Type B pancreatic cell (in vitro differentiated cells): Measurements from ENCODE around the gene ENDOU. TPM values are rescaled to one million over a fixed set of nuclear protein-coding genes. Genes with fewer than 3 reads are reported as not detected.

Source experiments
- DNase-seq: peaks from one replicate; pipeline ENCODE4 v3.0.0; 2021; ENCODE audit warnings: mixed read lengths; ENCODE audit not compliant: unreplicated experiment; ENCODE audit errors: extremely low spot score
- H3K27ac Mint-ChIP-seq: 2 replicates; pipeline ENCODE4 v1.8.0; 2021; ENCODE audit warnings: mild to moderate bottlenecking, mixed read lengths
- H3K27me3 Mint-ChIP-seq: 2 replicates; pipeline ENCODE4 v1.8.0; 2021; ENCODE audit warnings: mixed read lengths
- H3K36me3 Mint-ChIP-seq: 2 replicates; pipeline ENCODE4 v1.8.0; 2021; ENCODE audit warnings: mixed read lengths
- H3K4me1 Mint-ChIP-seq: one replicate; pipeline ENCODE4 v1.8.0; 2021; ENCODE audit warnings: mixed read lengths; ENCODE audit not compliant: unreplicated experiment
- H3K4me3 Mint-ChIP-seq: 2 replicates; pipeline ENCODE4 v1.8.0; 2021; ENCODE audit warnings: mild to moderate bottlenecking, mixed read lengths
- H3K9me3 Mint-ChIP-seq: 2 replicates; pipeline ENCODE4 v1.8.0; 2021; ENCODE audit warnings: mixed read lengths
- total RNA-seq: library from RNA; stranded (reverse); gene quantifications from 2 replicates; pipeline ENCODE4 v1.2.1, GENCODE V29; 2021; ENCODE audit warnings: low replicate concordance
- TF ChIP-seq, protein P1 (sequence below): fragments of 200-600 bp; sonication (generic); conservative IDR thresholded peaks from 2 replicates; pipeline ENCODE4 v1.5.0; 2021; ENCODE audit warnings: antibody characterized with exemption, mild to moderate bottlenecking

The ENDOU gene
- total RNA-seq, 1 donor from 2014 or later, result 3.7 TPM

DNA sequence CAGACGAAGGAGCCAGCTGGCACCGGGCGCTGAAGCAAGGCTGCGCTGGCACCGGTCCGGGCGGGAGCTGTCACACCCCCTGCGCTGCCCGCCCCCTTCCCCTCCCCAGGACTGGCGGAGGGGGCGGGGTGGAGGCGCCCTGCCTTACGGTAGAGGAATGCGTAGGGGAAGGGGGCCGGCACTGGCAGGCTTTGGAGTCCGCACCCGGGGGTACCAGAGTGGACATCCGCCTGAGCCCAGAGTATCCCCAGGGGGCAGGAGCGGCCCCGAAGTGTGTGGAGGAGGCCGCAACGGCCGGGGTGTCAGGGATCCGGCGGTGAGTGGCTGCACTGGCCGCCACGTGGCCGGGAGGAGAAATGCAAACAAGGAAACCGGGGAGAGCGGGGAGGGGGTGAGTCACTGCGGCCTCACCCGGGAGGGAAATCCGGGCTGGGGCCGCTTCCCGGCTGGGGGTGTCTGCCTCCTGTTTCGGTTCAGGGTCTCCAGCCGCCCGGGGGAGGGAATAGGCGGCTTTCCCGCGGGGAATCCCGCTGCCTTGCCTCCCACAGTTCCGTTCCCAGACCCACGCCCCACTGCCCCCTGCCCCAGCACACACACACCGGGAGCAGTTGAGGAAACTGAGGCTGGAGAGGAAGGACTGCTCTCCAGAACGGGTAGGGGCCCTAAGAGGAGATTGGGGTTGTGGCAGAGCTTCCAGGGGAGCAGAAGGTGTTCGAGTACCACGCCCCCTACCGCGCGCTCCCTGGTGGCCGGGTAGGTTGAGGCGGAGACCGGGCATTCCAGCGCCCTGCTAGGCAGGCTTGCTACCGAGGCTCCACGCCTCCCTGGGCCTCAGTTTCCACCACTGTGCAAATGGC is 33.8 kb upstream of the ENDOU start, which contains the start of gene RAPGEF3:
Gene RAPGEF3 (minus strand): TSS at position 47 of the 857 bp plus-strand sequence. CDS start 324 bp downstream, outside the sequence.
- no peaks in the 10 kb centered on the region for H3K9me3 Mint-ChIP-seq
- no peaks in the 10 kb centered on the region for H3K36me3 Mint-ChIP-seq
- no peaks in the 10 kb centered on the region for H3K27me3 Mint-ChIP-seq
- TF ChIP-seq, protein P1, sequence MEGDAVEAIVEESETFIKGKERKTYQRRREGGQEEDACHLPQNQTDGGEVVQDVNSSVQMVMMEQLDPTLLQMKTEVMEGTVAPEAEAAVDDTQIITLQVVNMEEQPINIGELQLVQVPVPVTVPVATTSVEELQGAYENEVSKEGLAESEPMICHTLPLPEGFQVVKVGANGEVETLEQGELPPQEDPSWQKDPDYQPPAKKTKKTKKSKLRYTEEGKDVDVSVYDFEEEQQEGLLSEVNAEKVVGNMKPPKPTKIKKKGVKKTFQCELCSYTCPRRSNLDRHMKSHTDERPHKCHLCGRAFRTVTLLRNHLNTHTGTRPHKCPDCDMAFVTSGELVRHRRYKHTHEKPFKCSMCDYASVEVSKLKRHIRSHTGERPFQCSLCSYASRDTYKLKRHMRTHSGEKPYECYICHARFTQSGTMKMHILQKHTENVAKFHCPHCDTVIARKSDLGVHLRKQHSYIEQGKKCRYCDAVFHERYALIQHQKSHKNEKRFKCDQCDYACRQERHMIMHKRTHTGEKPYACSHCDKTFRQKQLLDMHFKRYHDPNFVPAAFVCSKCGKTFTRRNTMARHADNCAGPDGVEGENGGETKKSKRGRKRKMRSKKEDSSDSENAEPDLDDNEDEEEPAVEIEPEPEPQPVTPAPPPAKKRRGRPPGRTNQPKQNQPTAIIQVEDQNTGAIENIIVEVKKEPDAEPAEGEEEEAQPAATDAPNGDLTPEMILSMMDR, result peak; percentile 72
- H3K4me1 Mint-ChIP-seq, result peaks cover 34% of the 10 kb centered on the region
- peak within 1 kb of the TSS; percentile 82 for H3K4me3 Mint-ChIP-seq
- peak within 1 kb of the TSS; percentile 31 for H3K27ac Mint-ChIP-seq
- DNase-seq, result no peak

DNA sequence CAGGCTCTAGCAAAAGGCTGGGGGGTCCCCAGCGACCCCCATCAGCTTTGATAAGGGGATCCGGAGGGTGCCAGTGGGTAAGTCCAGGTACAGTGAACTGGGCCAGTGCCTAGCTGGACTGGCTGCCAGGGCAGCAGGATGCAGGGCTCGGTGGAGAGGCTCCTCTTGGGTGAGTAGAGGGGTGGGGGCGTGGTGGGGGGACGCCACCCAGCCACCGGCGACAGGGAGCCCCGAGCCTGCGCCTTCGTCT is 33.2 kb upstream of the ENDOU start:
- DNase-seq, result no peak
- TF ChIP-seq, protein P1, result no peak
- Mint-ChIP-seq H3K9me3 (no peaks in the 10 kb centered on the region), H3K27me3 (no peaks in the 10 kb centered on the region), H3K27ac (no peak overlapping the region), H3K4me3 (peak overlapping the region; percentile 82), H3K4me1 (peaks cover 40% of the 10 kb centered on the region), H3K36me3 (no peaks in the 10 kb centered on the region)

DNA sequence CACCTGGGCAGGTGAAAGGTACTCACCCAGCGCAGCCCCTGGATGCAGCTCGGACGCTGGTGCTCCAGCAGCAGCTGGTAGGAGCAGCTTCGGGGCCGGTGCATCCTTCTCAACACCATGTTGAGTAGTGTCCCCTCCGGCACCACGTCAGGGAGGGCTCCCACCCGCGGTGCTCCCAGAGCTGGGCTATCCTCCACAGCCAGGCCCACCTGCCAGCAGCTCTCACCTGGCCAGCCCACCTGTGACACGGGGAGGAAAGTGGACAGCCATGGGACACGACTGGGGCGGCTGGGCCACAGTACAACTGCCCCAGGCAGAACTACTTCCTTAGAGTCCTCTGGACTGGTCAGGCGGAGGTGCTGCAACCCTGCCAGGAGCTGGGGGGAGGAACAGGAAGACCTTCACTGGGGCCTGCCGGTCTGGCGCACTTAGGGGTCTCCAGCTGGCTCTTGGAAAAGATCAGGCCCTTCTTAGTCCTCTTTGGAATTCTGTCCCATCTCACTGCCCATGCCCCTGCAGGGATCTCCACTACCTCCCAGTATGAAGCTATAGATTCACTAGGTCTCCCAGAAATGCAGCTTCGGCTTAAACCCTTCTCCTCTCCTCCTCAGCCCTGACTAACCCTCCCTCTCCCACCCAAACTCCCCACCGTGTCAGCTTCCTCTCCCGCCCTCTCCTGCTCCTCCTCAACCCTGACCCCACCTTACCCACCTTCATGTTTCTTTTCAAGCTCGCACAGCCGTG is 32.7 kb upstream of the ENDOU start:
- H3K9me3 Mint-ChIP-seq, result no peaks in the 10 kb centered on the region
- no peaks in the 10 kb centered on the region for H3K36me3 Mint-ChIP-seq
- TF ChIP-seq, protein P1, result no peak
- no peak for DNase-seq
- peaks cover 44% of the 10 kb centered on the region for H3K4me1 Mint-ChIP-seq
- no peaks in the 10 kb centered on the region for H3K27me3 Mint-ChIP-seq
- peak overlapping the region; percentile 82 for H3K4me3 Mint-ChIP-seq
- no peak overlapping the region for H3K27ac Mint-ChIP-seq

DNA sequence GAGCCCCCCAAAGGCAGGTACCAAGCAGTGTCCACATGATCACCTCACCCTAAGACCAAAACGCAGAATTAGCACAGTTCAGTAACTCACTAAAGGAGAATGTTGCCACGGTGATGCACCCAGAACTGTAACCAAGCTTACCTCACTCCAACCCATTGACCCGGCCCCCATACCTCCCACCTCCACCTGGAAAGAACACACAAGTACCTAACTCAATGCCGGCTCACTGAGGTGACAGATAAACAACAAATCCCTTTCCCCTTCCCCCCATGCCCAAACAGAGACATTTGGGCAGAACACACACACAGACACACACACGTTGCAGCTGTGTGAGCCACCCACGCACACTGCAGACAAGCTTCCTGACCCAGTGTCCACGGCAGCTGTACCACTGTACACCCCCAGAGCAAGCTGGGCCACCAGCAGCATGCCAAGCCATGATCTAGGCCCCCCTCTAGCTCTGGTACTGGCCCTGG is 32.1 kb upstream of the ENDOU start:
- Mint-ChIP-seq H3K9me3 (no peaks in the 10 kb centered on the region), H3K27ac (no peak overlapping the region), H3K36me3 (no peaks in the 10 kb centered on the region), H3K4me1 (peaks cover 44% of the 10 kb centered on the region), H3K27me3 (no peaks in the 10 kb centered on the region), H3K4me3 (peak overlapping the region; percentile 82)
- DNase-seq, result no peak
- TF ChIP-seq, protein P1, result no peak

DNA sequence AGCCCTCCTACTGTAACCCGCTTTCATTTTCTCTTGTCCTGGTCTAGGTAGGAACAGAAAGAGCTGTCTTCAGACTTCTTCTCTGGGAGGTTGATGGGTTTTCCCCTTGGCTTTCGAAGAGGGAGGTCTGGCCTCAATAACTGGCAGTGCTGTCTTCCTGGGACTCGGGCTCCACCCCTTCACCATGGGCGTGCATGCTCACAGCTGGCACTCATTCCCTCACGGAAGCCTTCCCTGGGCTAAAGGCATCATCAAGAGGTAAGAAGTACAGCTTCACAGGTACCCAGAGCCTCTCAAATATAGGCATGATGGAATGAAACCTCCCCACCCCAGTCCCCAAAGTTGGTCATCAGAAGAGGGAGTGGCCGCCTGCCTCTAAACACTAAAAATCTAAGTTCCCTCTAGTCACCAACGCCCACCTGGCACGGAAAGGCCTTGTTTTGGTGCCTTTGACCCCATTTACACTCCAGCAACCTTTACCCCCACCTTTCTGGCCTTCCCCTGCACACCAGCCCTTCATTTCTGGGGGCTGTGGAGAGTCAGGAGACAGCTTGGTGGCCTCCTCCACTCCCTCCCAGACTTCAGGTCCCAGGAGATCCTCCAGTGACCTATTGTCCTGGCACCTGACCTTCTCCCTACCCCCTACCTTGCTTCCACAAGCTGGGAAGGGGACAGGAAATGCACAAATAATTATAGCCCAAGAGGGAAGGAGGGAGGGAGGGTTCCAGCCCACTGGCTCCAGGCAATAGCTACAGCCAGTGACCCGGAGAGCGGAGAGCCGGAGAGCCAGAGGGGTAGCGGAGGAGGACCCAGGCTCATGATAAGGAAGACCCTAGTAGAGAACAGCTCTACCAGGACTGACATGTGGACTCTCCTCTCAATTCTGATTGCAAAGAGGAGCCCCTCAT is 30.6 kb upstream of the ENDOU start:
- peak overlapping the region; percentile 53 for H3K4me3 Mint-ChIP-seq
- TF ChIP-seq, protein P1, result no peak
- H3K9me3 Mint-ChIP-seq, result no peaks in the 10 kb centered on the region
- peaks cover 44% of the 10 kb centered on the region for H3K4me1 Mint-ChIP-seq
- DNase-seq, result no peak
- peak overlapping the region; percentile 52 for H3K27ac Mint-ChIP-seq
- no peaks in the 10 kb centered on the region for H3K36me3 Mint-ChIP-seq
- no peaks in the 10 kb centered on the region for H3K27me3 Mint-ChIP-seq
